Pancreas (tissue), 10 donors: ENCODE data around the gene DNAH17. TPM values are rescaled to one million over a fixed set of nuclear protein-coding genes. Genes with fewer than 3 reads are reported as not detected.

Experiments used
- ATAC-seq, 4 donors: fragments of 200-7000 bp; cut with Tn5 transposase; one replicate each; pipeline versions ENCODE4 v1.8.0 to v1.9.1; 2020; ENCODE audit warnings: mild to moderate bottlenecking in 4 of 4, moderate library complexity in 4 of 4
- DNase-seq, 6 donors: peaks; one replicate each; pipeline ENCODE4 v3.0.0-alpha.2; 2020
- FAIRE-seq: peaks from 2 replicates; lab custom pipeline; 2012; peaks lifted over from hg19 to GRCh38; lab: Jason Lieb, UNC
- H3K27ac ChIP-seq, 4 donors: fragments of 200-600 bp; sonication (generic); 1 replicate in 3 of 4; 2 replicates in 1 of 4; pipeline versions ENCODE4 v1.5.0 to v1.8.0; 2020
- H3K27me3 ChIP-seq, 4 donors: fragments of 200-600 bp; one replicate each; pipeline ENCODE4 v1.8.0; 2021
- H3K36me3 ChIP-seq, 3 donors: fragments of 200-600 bp; sonication (generic) in 1 of 3; one replicate each; pipeline versions ENCODE4 v1.5.0 to v1.8.0; 2020 to 2021
- H3K4me1 ChIP-seq, 3 donors: fragments of 200-600 bp; one replicate each; pipeline ENCODE4 v1.8.0; 2021
- H3K4me3 ChIP-seq, 4 donors: fragments of 200-600 bp; sonication (generic) in 2 of 4; one replicate each; pipeline versions ENCODE4 v1.5.0 to v1.8.0; 2020 to 2021
- H3K9me3 ChIP-seq, 4 donors: fragments of 200-600 bp; one replicate each; pipeline ENCODE4 v1.8.0; 2021
- WGBS, 2 donors: extraction: QIAGEN DNeasy Blood & Tissue Kit; methylation state at CpG; one replicate each; pipeline ENCODE4 v1.1.7; 2013; 5-methylcytosine and 5-hydroxymethylcytosine counted together
- intact Hi-C, 3 donors: fragments of 100-400 bp; cut with DNase I; formaldehyde crosslinking; loops; one replicate each; pipeline versions ENCODE4 v1.11.1 to v1.14.2; 2022
- polyA plus RNA-seq, 2 donors: library from polyadenylated mRNA; stranded (reverse); fragments of 200-250 nt; gene quantifications; one replicate each; pipeline ENCODE4 v1.2.3, GENCODE V29; 2013
- total RNA-seq, 6 donors: library from RNA; stranded (reverse); fragmentation: NEBNext Ultra II Directional in 4 of 6; extraction: Animal tissue kit (Norgen Biotek cat#: 25700) in 4 of 6; gene quantifications; one replicate each; pipeline versions ENCODE4 v1.2.1 to v1.2.4, GENCODE V29; 2021 to 2023
- TF ChIP-seq, protein P1 (sequence below), 4 donors: fragments of 200-600 bp; sonication (generic) in 3 of 4; IDR thresholded peaks; one replicate each; pipeline versions ENCODE4 v1.5.0 to v1.8.0; 2021; ENCODE audit warnings: antibody characterized with exemption in 4 of 4
- donor health status: healthy with polysubstance abuse.
- donor health status: DM: no; HTN: no; CAD: no; lungs with moderate emphysema.
- donor health status: DM: no; HTN: no; CAD: no.
- donor health status: control.
- donor health status: control.
- donor health status: Bipolar disorder and iron deficiency.
- donor health status: DM: yes; HTN: yes; CAD: no.
- donor health status: DM: no; HTN: no; CAD: no.
- donor health status: DM: no; HTN: no; CAD: no.
- donor health status: DM: yes; HTN: yes; CAD: no.

Gene DNAH17
- total and polyA plus RNA-seq, 8 donors, result 0.02 to 0.08 (median 0.03) TPM; not detected in 5

DNA sequence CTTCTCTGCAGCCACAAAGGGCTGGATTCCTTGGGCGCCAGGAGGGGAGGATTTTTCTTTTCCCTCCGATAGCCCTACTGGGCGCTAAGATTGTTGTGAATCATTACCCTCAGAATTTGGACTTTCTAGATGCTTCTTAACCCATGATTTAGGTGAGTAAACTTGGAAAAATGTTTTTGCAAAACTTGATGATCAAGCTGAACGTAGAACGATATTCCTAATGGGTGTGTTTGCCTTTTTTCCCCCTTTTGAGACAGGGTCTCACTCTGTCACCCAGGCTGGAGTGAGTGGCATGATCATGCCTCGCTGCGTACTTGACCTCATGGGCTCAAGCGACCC lies 155.0 kb downstream of the DNAH17 start:
- intact Hi-C loops, result loop anchor here in 2 of 3 donors (5.0 to 10.0 kb wide), 4 partner anchors 60 to 307 kb away; partner anchors contain the start of gene SOCS3 (in 1 of the 2)
- WGBS, 2 donors, result 64 to 68% methylated on average over 8 of the region's 8 CpGs
- Histone ChIP-seq H3K4me3 (no peak overlapping the region), H3K9me3 (no peaks in the 10 kb centered on the region), H3K27ac (no peak overlapping the region), H3K36me3 (peaks cover 4 to 18% (median 9%) of the 10 kb centered on the region in 3 donors), H3K27me3 (no peaks in the 10 kb centered on the region), H3K4me1 (no peaks in the 10 kb centered on the region)
- no peak for FAIRE-seq
- TF ChIP-seq, protein P1, sequence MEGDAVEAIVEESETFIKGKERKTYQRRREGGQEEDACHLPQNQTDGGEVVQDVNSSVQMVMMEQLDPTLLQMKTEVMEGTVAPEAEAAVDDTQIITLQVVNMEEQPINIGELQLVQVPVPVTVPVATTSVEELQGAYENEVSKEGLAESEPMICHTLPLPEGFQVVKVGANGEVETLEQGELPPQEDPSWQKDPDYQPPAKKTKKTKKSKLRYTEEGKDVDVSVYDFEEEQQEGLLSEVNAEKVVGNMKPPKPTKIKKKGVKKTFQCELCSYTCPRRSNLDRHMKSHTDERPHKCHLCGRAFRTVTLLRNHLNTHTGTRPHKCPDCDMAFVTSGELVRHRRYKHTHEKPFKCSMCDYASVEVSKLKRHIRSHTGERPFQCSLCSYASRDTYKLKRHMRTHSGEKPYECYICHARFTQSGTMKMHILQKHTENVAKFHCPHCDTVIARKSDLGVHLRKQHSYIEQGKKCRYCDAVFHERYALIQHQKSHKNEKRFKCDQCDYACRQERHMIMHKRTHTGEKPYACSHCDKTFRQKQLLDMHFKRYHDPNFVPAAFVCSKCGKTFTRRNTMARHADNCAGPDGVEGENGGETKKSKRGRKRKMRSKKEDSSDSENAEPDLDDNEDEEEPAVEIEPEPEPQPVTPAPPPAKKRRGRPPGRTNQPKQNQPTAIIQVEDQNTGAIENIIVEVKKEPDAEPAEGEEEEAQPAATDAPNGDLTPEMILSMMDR (IDR thresholded peaks at IDR 0.05), result no peak
- no peak for ATAC-seq
- DNase-seq, result no peak

DNA sequence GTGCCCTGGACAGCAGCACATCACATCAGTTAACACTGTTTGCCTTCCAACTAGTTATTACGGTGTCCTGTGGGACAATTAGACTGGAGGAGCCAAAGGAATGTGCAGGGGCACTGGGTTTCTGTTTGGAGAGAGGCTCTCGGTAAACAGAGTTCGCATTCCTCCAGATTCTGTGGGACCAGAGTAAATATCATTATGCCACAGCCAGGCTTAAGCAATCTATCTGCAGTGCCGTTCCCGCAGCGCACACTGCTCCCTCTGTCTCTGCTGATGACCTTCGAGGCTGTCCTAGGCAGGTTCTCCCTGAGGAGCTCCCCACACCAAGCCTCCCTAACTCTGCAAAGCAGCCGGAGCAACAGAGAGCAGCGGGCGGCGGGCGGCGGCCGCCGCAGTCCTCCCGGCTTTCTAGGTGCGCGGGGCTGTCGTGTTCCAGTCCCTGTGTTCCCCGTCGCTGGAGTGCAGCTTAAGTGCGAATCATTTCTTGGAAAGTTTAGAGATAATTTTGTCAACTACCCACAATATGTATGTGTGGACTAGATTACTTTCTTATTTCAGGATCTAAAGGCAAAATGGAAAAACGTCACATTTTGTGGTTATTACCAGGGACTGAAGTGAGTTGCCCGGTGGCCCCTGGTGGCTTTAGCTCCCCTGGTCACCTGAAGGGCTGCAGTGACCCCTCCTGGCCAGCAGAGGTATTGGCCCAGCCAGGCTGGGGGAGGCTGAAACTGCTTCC lies 155.5 kb downstream of the DNAH17 start:
- no peaks in the 10 kb centered on the region for H3K27me3 ChIP-seq
- H3K4me3 ChIP-seq, result no peak overlapping the region
- DNase-seq (peak; percentile 60 to 91 (median 78)), FAIRE-seq (no peak), ATAC-seq (peak; percentile 80 to 95 (median 90))
- no peak overlapping the region for H3K27ac ChIP-seq
- intact Hi-C loops, result loop anchor here in 2 of 3 donors (5.0 to 10.0 kb wide), 4 partner anchors 59 to 307 kb away; partner anchors contain the start of gene SOCS3 (in 1 of the 2)
- 65 to 70% methylated on average over 24 of the region's 24 CpGs for WGBS, 2 donors
- TF ChIP-seq, protein P1 (IDR thresholded peaks at IDR 0.05), result peak; percentile 92 to 98 (median 95)
- no peaks in the 10 kb centered on the region for H3K4me1 ChIP-seq
- no peaks in the 10 kb centered on the region for H3K9me3 ChIP-seq
- H3K36me3 ChIP-seq, result peaks cover 4 to 18% (median 9%) of the 10 kb centered on the region in 3 donors

DNA sequence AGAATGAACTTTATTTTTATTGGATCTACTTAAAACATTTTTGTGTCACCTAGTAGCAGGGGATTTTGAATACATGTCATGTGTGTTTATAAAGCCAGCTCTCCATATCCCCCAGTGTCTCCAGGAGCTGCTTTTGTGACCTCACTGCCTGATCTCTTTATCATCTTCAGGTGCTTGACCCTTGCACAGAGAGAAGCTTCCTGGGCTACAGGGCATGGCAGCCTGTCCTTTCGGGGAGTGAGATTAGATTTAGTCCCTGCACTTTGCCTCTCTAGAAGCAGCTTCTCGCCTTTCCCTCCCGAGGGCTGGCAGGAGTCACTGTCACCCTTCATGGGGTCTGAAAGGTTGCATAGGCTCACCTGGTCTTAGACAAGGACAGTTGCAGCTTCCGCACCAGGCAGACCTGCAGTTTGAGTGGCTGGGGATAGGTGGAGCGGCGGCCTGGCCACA lies 156.1 kb downstream of the DNAH17 start:
- ATAC-seq (no peak), DNase-seq (no peak), FAIRE-seq (no peak)
- Histone ChIP-seq H3K27ac (no peak overlapping the region), H3K4me1 (peaks cover 0 to 3% (median 0%) of the 10 kb centered on the region in 3 donors), H3K9me3 (no peaks in the 10 kb centered on the region), H3K27me3 (no peaks in the 10 kb centered on the region), H3K4me3 (no peak overlapping the region), H3K36me3 (peaks cover 4 to 18% (median 9%) of the 10 kb centered on the region in 3 donors)
- TF ChIP-seq, protein P1 (IDR thresholded peaks at IDR 0.05), result no peak
- intact Hi-C loops, result loop anchor here in 2 of 3 donors (5.0 to 10.0 kb wide), 4 partner anchors 59 to 306 kb away; partner anchors contain the start of gene SOCS3 (in 1 of the 2)
- 91 to 93% methylated on average over 6 of the region's 6 CpGs for WGBS, 2 donors

DNA sequence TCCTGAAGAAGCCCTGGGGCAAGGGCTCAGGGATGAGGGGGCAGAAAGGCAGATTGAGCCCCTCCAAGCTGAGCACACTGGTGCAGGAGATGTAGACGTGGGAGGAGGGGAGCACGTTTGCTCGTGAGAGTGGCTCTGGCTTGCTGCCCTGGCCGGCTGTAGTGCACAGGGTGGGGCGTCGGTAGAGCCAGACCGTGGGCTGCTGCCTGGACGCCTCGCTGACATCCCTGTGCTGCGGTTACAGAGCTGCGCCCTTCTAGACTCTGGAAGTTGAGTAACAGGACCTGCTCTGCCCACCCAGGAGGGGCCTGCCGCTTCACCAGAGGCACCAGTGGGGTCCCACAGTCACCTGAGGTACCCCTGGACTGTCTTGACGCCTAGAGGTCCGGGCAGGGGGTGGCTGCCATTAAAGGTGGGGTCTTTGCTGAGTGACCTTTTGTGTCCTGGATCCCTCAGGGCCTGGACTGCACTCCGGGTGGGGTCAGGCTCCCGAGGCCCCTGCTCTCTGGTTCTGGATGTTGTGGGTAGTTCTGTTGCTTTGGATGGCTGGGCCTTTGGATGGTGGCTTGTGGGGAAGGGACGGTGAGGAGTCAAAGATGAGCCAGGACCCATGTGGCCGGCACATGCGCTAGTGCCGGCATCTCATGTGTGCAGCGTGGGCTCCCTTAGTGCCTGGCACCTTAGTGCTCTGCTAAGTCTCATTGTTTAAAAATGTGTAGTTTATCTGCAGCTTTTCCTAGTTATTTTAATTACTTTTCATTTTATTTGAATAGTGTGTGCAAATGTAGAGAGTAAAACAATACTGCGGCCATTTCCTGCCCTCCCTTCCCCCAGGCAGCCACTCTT lies 157.0 kb downstream of the DNAH17 start:
- H3K9me3 ChIP-seq, result no peaks in the 10 kb centered on the region
- H3K36me3 ChIP-seq, result peaks cover 4 to 18% (median 9%) of the 10 kb centered on the region in 3 donors
- DNase-seq (no peak), FAIRE-seq (no peak), ATAC-seq (no peak)
- H3K4me3 ChIP-seq, result no peak overlapping the region
- TF ChIP-seq, protein P1 (IDR thresholded peaks at IDR 0.05), result no peak
- peaks cover 0 to 11% (median 0%) of the 10 kb centered on the region in 3 donors for H3K4me1 ChIP-seq
- 83 to 85% methylated on average over 22 of the region's 22 CpGs for WGBS, 2 donors
- H3K27me3 ChIP-seq, result no peaks in the 10 kb centered on the region
- intact Hi-C loops, result loop anchor here (5.0 to 10.0 kb wide), 4 partner anchors 58 to 305 kb away; partner anchors contain the start of gene SOCS3 (in 2 of the 3)
- no peak overlapping the region for H3K27ac ChIP-seq
